HepG2 (cell line): ENCODE measurements around the gene TRMT1. TPM values are rescaled to one million over a fixed set of nuclear protein-coding genes. Genes with fewer than 3 reads are reported as not detected.

Source experiments
- AHR ChIP-seq: IDR thresholded peaks from 2 replicates; pipeline ENCODE4 v1.6.1; 2018; ENCODE audit warnings: missing genetic modification reagents, missing compliant biosample characterization
- ARNT ChIP-seq: fragments of 450-650 bp; IDR thresholded peaks from 2 replicates; pipeline ENCODE4 v1.6.1; 2017
- CAMTA2 ChIP-seq: sonication (generic); formaldehyde crosslinking; IDR thresholded peaks from 2 replicates; pipeline ENCODE4 v1.4.0; 2020; ENCODE audit warnings: mild to moderate bottlenecking, missing genetic modification reagents, borderline replicate concordance
- GATAD2A ChIP-seq: IDR thresholded peaks from 2 replicates; pipeline ENCODE4 v1.6.1; 2016
- HCFC1 ChIP-seq: fragments of 150-350 bp; IDR thresholded peaks from 2 replicates; pipeline ENCODE4 v1.6.1; 2014; ENCODE audit warnings: low read depth, low read length
- IKZF1 ChIP-seq: fragments of 450-650 bp; IDR thresholded peaks from 2 replicates; pipeline ENCODE4 v1.7.1; 2016
- JARID2 ChIP-seq: sonication (generic); formaldehyde crosslinking; IDR thresholded peaks from 2 replicates; pipeline ENCODE4 v1.8.1; 2023; ENCODE audit warnings: missing genetic modification reagents, inconsistent platforms; ENCODE audit not compliant: insufficient replicate concordance
- KLF11 ChIP-seq: IDR thresholded peaks from 2 replicates; pipeline ENCODE4 v1.6.1; 2016; ENCODE audit warnings: missing compliant biosample characterization
- MAFF ChIP-seq: IDR thresholded peaks from 2 replicates; pipeline ENCODE4 v1.6.1; 2011; ENCODE audit warnings: low read depth, low read length, improper control_type of control experiment
- NFIC ChIP-seq: IDR thresholded peaks from 2 replicates; pipeline ENCODE4 v1.6.1; 2012; ENCODE audit warnings: mild to moderate bottlenecking, low read length, inconsistent platforms
- REL ChIP-seq: sonication (generic); formaldehyde crosslinking; conservative IDR thresholded peaks from 2 replicates; pipeline ENCODE4 v1.8.0; 2022; ENCODE audit warnings: mild to moderate bottlenecking, missing genetic modification reagents, moderate library complexity
- SMAD9 ChIP-seq: sonication (generic); formaldehyde crosslinking; IDR thresholded peaks from 2 replicates; pipeline ENCODE4 v1.5.1; 2020; ENCODE audit warnings: mild to moderate bottlenecking, missing genetic modification reagents
- SPEN ChIP-seq: sonication (generic); formaldehyde crosslinking; IDR thresholded peaks from 2 replicates; pipeline ENCODE4 v1.5.1; 2020; ENCODE audit warnings: low read depth, mild to moderate bottlenecking, missing genetic modification reagents
- TCF12 ChIP-seq, 2 experiments: fragments of 450-650 bp in 1 of 2; sonication (generic) in 1 of 2; formaldehyde crosslinking in 1 of 2; IDR thresholded peaks; 2 replicates each; pipeline versions ENCODE4 v1.6.1 to v1.8.0; 2017 to 2022; ENCODE audit warnings: antibody characterized with exemption in 1 of 2, mild to moderate bottlenecking in 1 of 2, missing genetic modification reagents in 1 of 2, moderate library complexity in 1 of 2
- ZFX ChIP-seq: sonication (generic); formaldehyde crosslinking; IDR thresholded peaks from 2 replicates; pipeline ENCODE4 v1.4.0; 2020; ENCODE audit warnings: mild to moderate bottlenecking, low read depth, missing genetic modification reagents, moderate library complexity
- ZNF235 ChIP-seq: sonication (generic); formaldehyde crosslinking; IDR thresholded peaks from 2 replicates; pipeline ENCODE4 v1.8.1; 2023; ENCODE audit warnings: mild to moderate bottlenecking, missing genetic modification reagents, borderline replicate concordance
- ZNF335 ChIP-seq: sonication (generic); formaldehyde crosslinking; IDR thresholded peaks from 2 replicates; pipeline ENCODE4 v1.4.0; 2020; ENCODE audit warnings: missing genetic modification reagents
- ZNF614 ChIP-seq: IDR thresholded peaks from 2 replicates; pipeline ENCODE4 v1.6.1; 2018; ENCODE audit warnings: missing biosample characterization, missing genetic modification reagents, inconsistent platforms, borderline replicate concordance
- ZNF616 ChIP-seq: sonication (generic); formaldehyde crosslinking; IDR thresholded peaks from 2 replicates; pipeline ENCODE4 v1.5.0; 2020; ENCODE audit warnings: low read depth, mild to moderate bottlenecking, missing genetic modification reagents
- ZNF749 ChIP-seq: sonication (generic); formaldehyde crosslinking; IDR thresholded peaks from 2 replicates; pipeline ENCODE4 v1.8.0; 2022; ENCODE audit warnings: mild to moderate bottlenecking, missing genetic modification reagents, moderate library complexity, borderline replicate concordance
- ZSCAN31 ChIP-seq: sonication (generic); formaldehyde crosslinking; IDR thresholded peaks from 2 replicates; pipeline ENCODE4 v1.5.0; 2020; ENCODE audit warnings: low read depth, mild to moderate bottlenecking, missing genetic modification reagents
- polyA plus RNA-seq, 8 experiments: library from polyadenylated mRNA; depleted of rRNA in 3 of 8; stranded (reverse) in 7 of 8; unstranded in 1 of 8; fragments of >200 nt; fragmentation: Illumina TruSeq in 4 of 8; extraction: Trizol in 4 of 8; gene quantifications; 2 replicates each; pipeline versions ENCODE4 v1.2.1 to v1.2.3, GENCODE V29; 2011 to 2016; ENCODE audit warnings: low read depth in 4 of 8, missing spikeins in 1 of 8, mixed read lengths in 1 of 8; ENCODE audit not compliant: insufficient read depth in 1 of 8
- total RNA-seq, 5 experiments: library from RNA; depleted of rRNA; stranded (reverse); fragments of >200 nt; fragmentation: Illumina TruSeq; extraction: Trizol; gene quantifications; 2 replicates each; pipeline ENCODE4 v1.2.3, GENCODE V29; 2016; ENCODE audit warnings: low read depth in 1 of 5
- TF ChIP-seq, protein P1 (sequence below), 2 experiments: sonication (generic) in 1 of 2; formaldehyde crosslinking in 1 of 2; IDR thresholded peaks; 2 replicates each; pipeline versions ENCODE4 v1.5.1 to v1.6.1; 2011 to 2020; ENCODE audit warnings: borderline replicate concordance in 1 of 2, low read depth in 1 of 2, low read length in 1 of 2, mild to moderate bottlenecking in 1 of 2, missing genetic modification reagents in 1 of 2, moderate library complexity in 1 of 2
- TF ChIP-seq, protein P2 (sequence below): sonication (generic); formaldehyde crosslinking; IDR thresholded peaks from 2 replicates; pipeline ENCODE4 v1.4.0; 2020; ENCODE audit warnings: mild to moderate bottlenecking, missing genetic modification reagents
- TF ChIP-seq, protein P3 (sequence below): sonication (generic); formaldehyde crosslinking; IDR thresholded peaks from 2 replicates; pipeline ENCODE4 v1.9.0; 2022; ENCODE audit warnings: missing genetic modification reagents, mild to moderate bottlenecking, borderline replicate concordance

TRMT1 gene
- total and polyA plus RNA-seq, 2 of the 13 experiments (the other 11 are each of a cell fraction or from before 2014, with no cell fraction given) = 35.5 to 44.1 TPM

DNA sequence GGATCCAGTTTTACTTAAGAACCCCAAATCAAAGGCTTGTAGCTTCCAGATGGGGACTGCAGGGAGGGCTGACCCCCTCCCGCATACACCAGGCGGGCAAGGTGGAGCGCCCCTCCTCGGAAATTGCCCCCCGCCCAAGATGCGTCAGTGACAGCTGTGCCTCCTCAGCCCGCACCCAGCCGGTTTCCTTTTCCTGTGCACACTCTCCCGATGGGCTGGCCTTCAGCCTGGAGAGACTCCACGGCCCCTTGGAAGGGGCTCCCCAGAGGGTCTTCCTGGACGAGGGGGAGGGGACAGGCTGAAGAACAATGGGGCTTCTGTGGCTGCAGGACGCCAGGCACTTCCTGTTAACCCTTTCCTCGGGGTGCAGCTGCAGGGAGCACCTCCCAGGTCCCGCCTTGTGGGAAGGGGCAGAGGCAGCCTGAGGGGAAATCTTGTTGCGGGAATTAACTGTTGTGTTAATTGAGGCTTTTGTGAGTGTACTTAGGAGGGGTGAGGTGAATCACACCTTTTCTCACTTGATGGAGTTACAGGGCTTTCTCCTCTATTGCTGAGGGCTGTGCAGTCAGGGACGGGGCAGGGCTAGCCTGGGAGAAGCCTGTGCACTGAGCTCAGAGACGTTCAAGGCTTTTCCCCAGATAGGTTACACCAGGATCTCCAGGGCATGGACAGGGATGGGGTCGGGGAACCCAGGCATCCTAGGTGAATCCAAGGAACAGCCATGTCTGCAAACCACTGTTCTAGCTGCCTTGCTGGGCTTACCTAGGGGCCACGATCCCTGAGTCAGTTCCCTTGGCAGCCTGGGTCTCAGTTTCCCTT, 48.0 kb upstream of the TRMT1 start (continued):
- TF ChIP-seq, protein P1, sequence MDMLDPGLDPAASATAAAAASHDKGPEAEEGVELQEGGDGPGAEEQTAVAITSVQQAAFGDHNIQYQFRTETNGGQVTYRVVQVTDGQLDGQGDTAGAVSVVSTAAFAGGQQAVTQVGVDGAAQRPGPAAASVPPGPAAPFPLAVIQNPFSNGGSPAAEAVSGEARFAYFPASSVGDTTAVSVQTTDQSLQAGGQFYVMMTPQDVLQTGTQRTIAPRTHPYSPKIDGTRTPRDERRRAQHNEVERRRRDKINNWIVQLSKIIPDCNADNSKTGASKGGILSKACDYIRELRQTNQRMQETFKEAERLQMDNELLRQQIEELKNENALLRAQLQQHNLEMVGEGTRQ (IDR thresholded peaks at IDR 0.05; ENCODE audit: low read depth, low read length) = no peak
- TF ChIP-seq, protein P1 (CRISPR knock-in tag; IDR thresholded peaks at IDR 0.05; ENCODE audit: borderline replicate concordance) = no peak; the same call in 1 of the 2 replicates
- no peak for TF ChIP-seq IKZF1
- 0 out of 2 replicates have a peak, but pooled peaks have one; percentile 45 for TF ChIP-seq ZNF335
- TF ChIP-seq ARNT = no peak
- TF ChIP-seq SPEN (CRISPR knock-in tag) = peak; percentile 81; the same call in 1 of the 2 replicates
- no peak for TF ChIP-seq TCF12 (IDR thresholded peaks at IDR 0.05)
- no peak for TF ChIP-seq TCF12 (CRISPR knock-in tag; IDR thresholded peaks at IDR 0.05)
- peak; percentile 60; the same call in 1 of the 2 replicates for TF ChIP-seq NFIC
- no peak for TF ChIP-seq JARID2 (CRISPR knock-in tag)
- no peak; the same call in 1 of the 2 replicates for TF ChIP-seq ZNF749 (CRISPR knock-in tag)
- TF ChIP-seq SMAD9 = no peak
- TF ChIP-seq ZNF614 (CRISPR knock-in tag) = peak; percentile 77; the same call in 1 of the 2 replicates
- TF ChIP-seq REL (CRISPR knock-in tag) = peak; percentile 44; the same call in 1 of the 2 replicates
- TF ChIP-seq AHR (CRISPR knock-in tag) = no peak
- no peak for TF ChIP-seq HCFC1
- TF ChIP-seq ZNF616 (CRISPR knock-in tag) = 0 out of 2 replicates have a peak, but pooled peaks have one; percentile 44
- TF ChIP-seq ZFX (CRISPR knock-in tag) = peak; percentile 41
- TF ChIP-seq, protein P2, sequence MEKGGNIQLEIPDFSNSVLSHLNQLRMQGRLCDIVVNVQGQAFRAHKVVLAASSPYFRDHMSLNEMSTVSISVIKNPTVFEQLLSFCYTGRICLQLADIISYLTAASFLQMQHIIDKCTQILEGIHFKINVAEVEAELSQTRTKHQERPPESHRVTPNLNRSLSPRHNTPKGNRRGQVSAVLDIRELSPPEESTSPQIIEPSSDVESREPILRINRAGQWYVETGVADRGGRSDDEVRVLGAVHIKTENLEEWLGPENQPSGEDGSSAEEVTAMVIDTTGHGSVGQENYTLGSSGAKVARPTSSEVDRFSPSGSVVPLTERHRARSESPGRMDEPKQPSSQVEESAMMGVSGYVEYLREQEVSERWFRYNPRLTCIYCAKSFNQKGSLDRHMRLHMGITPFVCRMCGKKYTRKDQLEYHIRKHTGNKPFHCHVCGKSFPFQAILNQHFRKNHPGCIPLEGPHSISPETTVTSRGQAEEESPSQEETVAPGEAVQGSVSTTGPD (CRISPR knock-in tag) = no peak
- TF ChIP-seq, protein P3, sequence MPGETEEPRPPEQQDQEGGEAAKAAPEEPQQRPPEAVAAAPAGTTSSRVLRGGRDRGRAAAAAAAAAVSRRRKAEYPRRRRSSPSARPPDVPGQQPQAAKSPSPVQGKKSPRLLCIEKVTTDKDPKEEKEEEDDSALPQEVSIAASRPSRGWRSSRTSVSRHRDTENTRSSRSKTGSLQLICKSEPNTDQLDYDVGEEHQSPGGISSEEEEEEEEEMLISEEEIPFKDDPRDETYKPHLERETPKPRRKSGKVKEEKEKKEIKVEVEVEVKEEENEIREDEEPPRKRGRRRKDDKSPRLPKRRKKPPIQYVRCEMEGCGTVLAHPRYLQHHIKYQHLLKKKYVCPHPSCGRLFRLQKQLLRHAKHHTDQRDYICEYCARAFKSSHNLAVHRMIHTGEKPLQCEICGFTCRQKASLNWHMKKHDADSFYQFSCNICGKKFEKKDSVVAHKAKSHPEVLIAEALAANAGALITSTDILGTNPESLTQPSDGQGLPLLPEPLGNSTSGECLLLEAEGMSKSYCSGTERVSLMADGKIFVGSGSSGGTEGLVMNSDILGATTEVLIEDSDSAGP (CRISPR knock-in tag) = peak; percentile 94
- TF ChIP-seq MAFF = no peak
- TF ChIP-seq KLF11 (CRISPR knock-in tag) = 0 out of 2 replicates have a peak, but pooled peaks have one; percentile 53
- no peak for TF ChIP-seq ZSCAN31 (CRISPR knock-in tag)
- no peak for TF ChIP-seq ZNF235 (CRISPR knock-in tag)
- TF ChIP-seq CAMTA2 (CRISPR knock-in tag) = no peak
- peak; percentile 97 for TF ChIP-seq GATAD2A (CRISPR knock-in tag)
